Endothelial cell of umbilical vein (primary cell): ENCODE measurements around the gene SUPT16H. TPM values are rescaled to one million over a fixed set of nuclear protein-coding genes. Genes with fewer than 3 reads are reported as not detected.

Source experiments
- BruUV-seq: library from RNA; stranded (reverse); fragments of 400-500 nt; replicated peaks from 2 replicates; lab custom pipeline; 2021; lab: Mats Ljungman, UMichigan
- CTCF ChIA-PET: fragments of 300-600, 350-600 bp; sonication (Branson Sonifier 250); formaldehyde crosslinking; loops from one replicate; lab custom pipeline; 2021; ENCODE audit warnings: antibody characterized with exemption, inconsistent platforms; lab: Charles Lee
- POLR2A ChIA-PET: fragments of 300-600, 350-600 bp; sonication (Branson Sonifier 250); formaldehyde crosslinking; loops from one replicate; lab custom pipeline; 2021; ENCODE audit warnings: antibody characterized with exemption, inconsistent platforms; lab: Charles Lee
- DNase-seq: peaks from one replicate; pipeline ENCODE4 v3.0.0-alpha.2; 2011; ENCODE audit warnings: low read depth, low spot score
- FAIRE-seq: peaks from 2 replicates; lab custom pipeline; 2011; peaks lifted over from hg19 to GRCh38; lab: Jason Lieb, UNC
- H2AFZ ChIP-seq: 2 replicates; pipeline ENCODE4 v1.6.0; 2012; ENCODE audit warnings: low read depth, low read length, control low read depth, inconsistent platforms
- H3K27ac ChIP-seq: 2 replicates; pipeline ENCODE4 v1.5.1; 2011; ENCODE audit warnings: low read depth, mild to moderate bottlenecking, control low read depth, low read length, moderate library complexity; ENCODE audit not compliant: insufficient read depth
- H3K27me3 ChIP-seq, 2 experiments: 2 replicates each; pipeline versions ENCODE4 v1.6.0 to v1.6.1; 2011; ENCODE audit warnings: low read length in 2 of 2, mixed read lengths in 1 of 2; ENCODE audit not compliant: control insufficient read depth in 2 of 2, insufficient read depth in 2 of 2
- H3K36me3 ChIP-seq, 2 experiments: 2 replicates in 1 of 2; 3 replicates in 1 of 2; pipeline ENCODE4 v1.5.1; 2011; ENCODE audit warnings: low read length in 2 of 2, mild to moderate bottlenecking in 1 of 2, moderate library complexity in 1 of 2; ENCODE audit not compliant: control insufficient read depth in 2 of 2, insufficient read depth in 2 of 2; ENCODE audit errors: extremely low read depth in 1 of 2
- H3K4me1 ChIP-seq: 3 replicates; pipeline ENCODE4 v1.5.1; 2011; ENCODE audit warnings: mild to moderate bottlenecking, low read length; ENCODE audit not compliant: control insufficient read depth, insufficient read depth; ENCODE audit errors: extremely low read depth
- H3K4me2 ChIP-seq: 2 replicates; pipeline ENCODE4 v1.6.1; 2011; ENCODE audit warnings: low read length, control low read depth, mixed read lengths; ENCODE audit not compliant: insufficient read depth
- H3K4me3 ChIP-seq, 3 experiments: fragments of 200-600 bp in 1 of 3; sonication (generic), shearing (Covaris generic) in 1 of 3; replicated peaks in 1 of 3; 2 replicates each; pipeline ENCODE4 v1.5.1; 2011 to 2016; ENCODE audit warnings: control low read depth in 3 of 3, low read length in 3 of 3, mild to moderate bottlenecking in 2 of 3, inconsistent platforms in 1 of 3, low read depth in 1 of 3, moderate library complexity in 1 of 3; ENCODE audit not compliant: insufficient read depth in 1 of 3
- H3K79me2 ChIP-seq: 2 replicates; pipeline ENCODE4 v1.6.0; 2012; ENCODE audit warnings: low read length, inconsistent platforms; ENCODE audit not compliant: control insufficient read depth, insufficient read depth
- H3K9ac ChIP-seq: replicated peaks from 2 replicates; pipeline ENCODE3; 2011; ENCODE audit warnings: low read length, control low read depth; ENCODE audit not compliant: insufficient read depth; ENCODE audit errors: extremely low read depth
- H3K9me1 ChIP-seq: replicated peaks from 3 replicates; pipeline ENCODE4 v1.6.0; 2011; ENCODE audit warnings: mild to moderate bottlenecking, low read length; ENCODE audit not compliant: control insufficient read depth, insufficient read depth; ENCODE audit errors: extremely low read depth
- H3K9me3 ChIP-seq: replicated peaks from 2 replicates; pipeline ENCODE4 v1.5.1; 2012; ENCODE audit warnings: low read length, inconsistent platforms; ENCODE audit not compliant: control insufficient read depth, insufficient read depth
- H4K20me1 ChIP-seq: replicated peaks from 2 replicates; pipeline ENCODE3; 2011; ENCODE audit warnings: mild to moderate bottlenecking, low read length; ENCODE audit not compliant: control insufficient read depth, insufficient read depth; ENCODE audit errors: extremely low read depth
- CTCF ChIP-seq, 2 donors: IDR thresholded peaks; 1 replicate in 1 of 2; 2 replicates in 1 of 2; pipeline ENCODE4 v1.5.1; 2011; ENCODE audit warnings: low read length in 2 of 2, mild to moderate bottlenecking in 2 of 2, moderate library complexity in 2 of 2, control low read depth in 1 of 2, inconsistent platforms in 1 of 2, low read depth in 1 of 2; ENCODE audit not compliant: insufficient read depth in 1 of 2; ENCODE audit errors: extremely low read depth in 1 of 2
- EZH2 ChIP-seq: IDR thresholded peaks from 2 replicates; pipeline ENCODE4 v1.6.1; 2012; ENCODE audit warnings: borderline replicate concordance, low read depth, mild to moderate bottlenecking, moderate library complexity, low read length, inconsistent platforms; ENCODE audit not compliant: severe bottlenecking
- JUN ChIP-seq: IDR thresholded peaks from 2 replicates; pipeline ENCODE4 v1.6.1; 2011; ENCODE audit warnings: borderline replicate concordance, low read depth; ENCODE audit not compliant: insufficient read length, insufficient read depth
- MAX ChIP-seq: IDR thresholded peaks from 2 replicates; pipeline ENCODE4 v1.6.1; 2011; ENCODE audit not compliant: insufficient read depth, insufficient read length
- MYC ChIP-seq: IDR thresholded peaks from one replicate; pipeline ENCODE4 v1.6.1; 2011; ENCODE audit warnings: mild to moderate bottlenecking, low read depth, low read length
- POLR2A ChIP-seq: IDR thresholded peaks from 2 replicates; pipeline ENCODE4 v1.6.1; 2012; ENCODE audit warnings: low read depth, mild to moderate bottlenecking, control low read depth, low read length
- dilution Hi-C: fragments of 300-500 bp; cut with MboI; formaldehyde crosslinking; loops from one replicate; pipeline ENCODE4 v1.15.0; 2019; ENCODE audit warnings: low sequenced_read_pairs; ENCODE audit not compliant: extremely low pct_ligation_motif_present
- intact Hi-C: fragments of 100-400 bp; cut with micrococcal nuclease; formaldehyde crosslinking; loops from one replicate; pipeline ENCODE4 v1.10.0; 2022
- polyA plus RNA-seq, 4 experiments: library from polyadenylated mRNA; depleted of rRNA in 3 of 4; stranded (reverse) in 3 of 4; unstranded in 1 of 4; fragments of >200 nt; gene quantifications; 2 replicates each; pipeline versions ENCODE4 v1.2.1 to v1.2.3, GENCODE V29; 2011 to 2012; ENCODE audit warnings: missing spikeins in 1 of 4
- total RNA-seq: library from RNA; stranded (reverse); gene quantifications from 2 replicates; pipeline ENCODE4 v1.2.3, GENCODE V29; 2021

SUPT16H gene
- total and polyA plus RNA-seq, 2 donors (not counting 3 experiments of a cell fraction or from before 2014, with no cell fraction given): 53.1 to 100 TPM

- H3K4me2 ChIP-seq: no peak overlapping the region
- no peak overlapping the region for H3K27ac ChIP-seq
- no peak overlapping the region for H3K4me3 ChIP-seq
- intact Hi-C loops: loop anchor here (5.0 kb wide), 1 partner anchor 190 kb away; no protein-coding TSS in a partner anchor
- H3K27me3 ChIP-seq: no peaks in the 10 kb centered on the region
- H2AFZ ChIP-seq: no peak overlapping the region
- no peak overlapping the region for H3K9ac ChIP-seq
- FAIRE-seq (no peak), DNase-seq (no peak)
- no peaks in the 10 kb centered on the region for H3K4me1 ChIP-seq
- BruUV-seq: no TSS peak
- POLR2A ChIA-PET: interaction anchor here (0.6 kb wide), 1 partner anchor 149 kb away, joined by 5 read pairs; no protein-coding TSS in a partner anchor
- no peaks in the 10 kb centered on the region for H3K79me2 ChIP-seq
- H3K9me3 ChIP-seq: no peaks in the 10 kb centered on the region
- CTCF ChIA-PET: no interaction called here
- H3K9me1 ChIP-seq: no peaks in the 10 kb centered on the region
- dilution Hi-C loops: no loop called here
- no peak for TF ChIP-seq POLR2A
- no peak for TF ChIP-seq CTCF (IDR thresholded peaks at IDR 0.05; ENCODE audit: extremely low read depth in 1 of 2, insufficient read depth in 1 of 2, low read depth in 1 of 2, low read length in 2 of 2)
- no peak for TF ChIP-seq MAX
- TF ChIP-seq MYC: no peak
- no peak for TF ChIP-seq EZH2
- no peak for TF ChIP-seq JUN
- peaks cover 27 to 30% of the 10 kb centered on the region in 2 experiments for H3K36me3 ChIP-seq
- no peaks in the 10 kb centered on the region for H4K20me1 ChIP-seq
Measured at GRCh38 chr14:21367582-21368144, 16.2 kb downstream of the SUPT16H start.
